ENCODE data around the gene GOLGA6L7.
"Not testable (repeated sequence)": the region's sequence is repeated elsewhere in the genome, so short reads cannot be mapped to it uniquely, and the experiment has no call there.

The GOLGA6L7 gene

GRCh38 chr15:28848521-28848920 lies at the start of gene GOLGA6L7:
GOLGA6L7 (minus strand) TSS chr15:28848644; CDS start chr15:28848549, 95 bp downstream.
- DNase-seq = not testable (repeated sequence)

DNA sequence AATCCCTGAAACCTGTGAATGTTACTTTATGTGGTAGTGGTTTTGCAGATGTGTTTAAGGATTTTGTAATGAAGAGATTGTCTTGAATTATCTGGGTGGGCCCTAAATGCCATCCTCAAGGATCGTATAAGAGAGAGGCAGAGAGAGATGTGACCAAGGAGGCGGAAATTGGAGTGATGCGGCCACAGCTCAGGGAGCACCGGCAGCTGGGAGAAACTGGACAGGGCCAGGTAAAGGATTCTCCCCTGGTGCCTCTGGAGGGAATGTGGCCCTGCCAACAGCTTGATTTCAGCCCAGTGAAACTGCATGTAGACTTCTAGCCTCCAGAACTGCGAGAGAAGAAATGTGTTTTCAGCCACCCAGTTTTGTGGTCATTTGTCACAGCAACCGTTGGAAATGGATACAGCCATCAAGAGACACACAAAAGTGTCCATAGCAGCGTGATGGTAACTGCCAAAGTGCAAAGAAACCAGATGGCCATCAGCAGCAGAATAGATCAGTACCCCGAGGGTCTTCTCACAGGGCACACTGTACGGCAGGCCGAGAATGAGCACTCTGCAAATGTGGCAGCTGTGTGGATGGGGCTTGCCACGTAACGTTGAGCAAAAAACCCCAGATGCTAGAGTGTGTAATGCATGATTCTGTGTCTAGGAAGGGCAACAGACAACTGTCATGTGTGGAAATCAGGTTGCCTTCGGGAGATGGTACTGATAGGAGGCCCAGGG lies 49.6 kb upstream of the GOLGA6L7 start:
- no peak for DNase-seq

GRCh38 chr15:28896951-28897350 lies 48.5 kb upstream of the GOLGA6L7 start:
- no peak for DNase-seq

DNA sequence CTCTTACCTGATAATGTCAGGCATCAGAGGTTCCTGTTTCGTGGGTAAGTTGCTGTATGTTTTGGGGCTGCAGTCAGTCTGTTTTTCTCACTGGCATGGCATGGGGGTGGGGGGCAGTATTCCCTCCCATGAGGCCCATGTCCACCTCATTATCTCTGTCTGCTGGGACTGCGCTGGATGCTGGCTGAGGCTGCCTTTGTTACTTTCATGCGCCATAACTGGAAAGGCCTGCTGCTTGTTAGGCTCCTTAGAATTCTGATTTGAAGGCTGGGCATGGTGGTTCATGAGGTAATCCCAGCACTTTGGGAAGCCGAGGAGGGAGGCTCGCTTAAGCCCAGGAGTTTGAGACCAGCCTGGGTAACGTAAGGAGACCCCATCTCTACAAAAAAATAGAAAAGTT lies 47.1 kb upstream of the GOLGA6L7 start:
- DNase-seq = no peak

GRCh38 chr15:28895146-28895545 lies 46.7 kb upstream of the GOLGA6L7 start:
- no peak for DNase-seq

DNA sequence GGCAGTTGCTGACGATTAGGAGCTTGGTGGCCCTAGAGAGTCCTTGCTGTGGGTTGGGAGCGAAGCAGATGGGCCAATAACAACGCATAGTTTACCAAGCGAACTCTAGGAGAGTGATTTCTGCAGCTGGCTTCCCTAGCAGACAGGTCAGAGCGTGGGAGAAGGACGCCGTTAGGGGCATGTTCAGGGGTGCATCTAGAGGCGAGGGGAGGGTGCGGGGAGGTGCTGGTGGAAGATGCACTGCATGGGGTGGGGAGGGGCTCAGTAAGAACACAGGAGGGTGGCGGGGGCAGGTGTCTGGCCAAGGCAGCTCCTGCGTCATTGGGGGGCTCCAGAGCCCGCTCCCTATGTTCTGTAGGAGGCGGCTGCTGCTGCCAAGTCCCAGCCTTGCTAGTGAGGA lies 46.2 kb upstream of the GOLGA6L7 start:
- no peak for DNase-seq

DNA sequence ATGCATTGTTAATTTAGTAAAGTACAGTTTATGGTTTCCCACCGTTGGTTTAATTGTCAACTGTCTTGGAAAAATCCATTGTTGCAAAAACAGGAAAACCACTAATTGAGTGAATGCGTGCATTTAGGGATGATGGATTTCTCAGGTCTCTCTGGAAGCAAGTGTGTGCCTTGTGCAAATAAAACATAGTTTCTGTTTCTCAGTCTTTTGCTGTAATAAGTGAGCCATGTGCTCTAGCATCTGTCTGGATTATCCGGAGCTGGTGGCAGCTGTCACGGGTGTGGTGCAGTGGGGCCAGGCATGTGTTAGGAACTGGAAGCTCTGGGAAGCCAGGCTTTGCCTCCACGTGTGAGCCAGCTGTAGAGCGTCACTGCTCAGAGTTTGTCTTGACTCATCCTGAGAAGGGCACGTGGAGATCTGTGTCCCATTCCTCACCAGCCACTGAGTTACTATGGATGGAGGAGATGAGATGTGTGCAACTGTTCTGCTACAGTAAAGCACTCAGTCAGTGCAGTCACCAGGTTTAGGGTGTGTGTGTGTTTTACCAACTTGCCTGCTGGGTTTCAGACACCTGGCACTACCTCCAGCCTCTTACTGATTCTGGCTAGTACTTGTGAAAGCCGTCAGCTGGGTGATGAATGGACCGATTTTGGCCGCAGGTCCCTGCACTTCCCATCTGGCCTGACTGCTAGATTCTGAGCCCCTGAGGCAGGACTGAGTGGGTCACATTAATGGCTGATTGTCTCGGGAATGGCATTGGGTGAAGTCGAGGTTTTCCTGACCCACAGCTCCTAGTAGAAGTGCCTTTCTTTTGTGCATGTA lies 44.6 kb upstream of the GOLGA6L7 start:
- DNase-seq = no peak

GRCh38 chr15:28891588-28891987 lies 43.1 kb upstream of the GOLGA6L7 start:
- no peak for DNase-seq

- peak; percentile 23 for DNase-seq
Measured at GRCh38 chr15:28890711-28891495, 42.5 kb upstream of the GOLGA6L7 start.

DNA sequence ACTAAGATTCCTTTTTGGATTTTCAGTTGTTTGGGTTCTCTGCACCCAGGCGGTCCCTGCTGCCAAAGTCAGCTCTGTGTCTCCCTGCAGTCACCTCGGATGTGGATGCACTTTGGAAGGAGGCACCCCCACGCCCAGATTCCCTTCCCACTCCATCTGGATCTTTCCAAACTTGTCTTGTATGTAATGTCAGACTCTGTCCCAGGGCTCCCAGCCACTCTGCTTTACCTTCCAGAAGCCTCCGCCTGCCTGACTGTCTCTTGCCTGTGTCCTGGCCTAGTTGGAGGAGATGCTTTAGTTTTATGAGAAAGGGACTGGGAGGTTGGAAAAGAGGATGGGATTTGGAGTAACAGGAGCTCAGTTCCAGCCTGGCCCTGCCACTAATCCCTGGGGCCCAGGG lies 41.8 kb upstream of the GOLGA6L7 start:
- not testable (repeated sequence) for DNase-seq

- DNase-seq = not testable (repeated sequence)
Measured at GRCh38 chr15:28889871-28890270, 41.4 kb upstream of the GOLGA6L7 start.

GRCh38 chr15:28889346-28889745 lies 40.9 kb upstream of the GOLGA6L7 start:
- DNase-seq = no peak

DNA sequence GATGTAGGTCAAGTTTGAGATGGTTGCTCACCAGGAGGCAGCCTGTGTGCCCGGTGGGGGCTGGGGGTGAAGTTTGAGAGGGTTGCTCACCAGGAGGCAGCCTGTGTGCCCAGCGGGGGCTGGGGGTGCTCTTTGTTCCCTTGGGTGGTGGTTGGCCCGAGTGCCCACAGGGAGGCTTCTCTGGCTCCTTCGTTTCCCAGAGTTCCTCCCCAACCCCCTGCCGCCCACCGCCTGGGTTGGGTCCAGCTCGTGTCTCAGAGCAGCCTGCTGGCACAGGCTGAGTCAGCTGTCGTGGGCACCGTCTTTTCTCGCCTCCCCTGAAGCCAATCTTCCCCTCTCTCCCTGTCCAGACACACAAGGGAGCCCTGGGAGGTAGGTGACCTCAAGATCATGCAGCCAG lies 40.5 kb upstream of the GOLGA6L7 start:
- DNase-seq = no peak

GRCh38 chr15:28888302-28888894 lies 40.0 kb upstream of the GOLGA6L7 start:
- no peak for DNase-seq

- no peak for DNase-seq
Measured at GRCh38 chr15:28887339-28888174, 39.1 kb upstream of the GOLGA6L7 start.

GRCh38 chr15:28886431-28887338 lies 38.2 kb upstream of the GOLGA6L7 start:
- no peak for DNase-seq

- peak; percentile 40 for DNase-seq
Measured at GRCh38 chr15:28885630-28886430, 37.4 kb upstream of the GOLGA6L7 start, which contains the start of gene APBA2. APBA2 (plus strand) TSS chr15:28885974; CDS start chr15:29053885, 167,911 bp downstream.

DNA sequence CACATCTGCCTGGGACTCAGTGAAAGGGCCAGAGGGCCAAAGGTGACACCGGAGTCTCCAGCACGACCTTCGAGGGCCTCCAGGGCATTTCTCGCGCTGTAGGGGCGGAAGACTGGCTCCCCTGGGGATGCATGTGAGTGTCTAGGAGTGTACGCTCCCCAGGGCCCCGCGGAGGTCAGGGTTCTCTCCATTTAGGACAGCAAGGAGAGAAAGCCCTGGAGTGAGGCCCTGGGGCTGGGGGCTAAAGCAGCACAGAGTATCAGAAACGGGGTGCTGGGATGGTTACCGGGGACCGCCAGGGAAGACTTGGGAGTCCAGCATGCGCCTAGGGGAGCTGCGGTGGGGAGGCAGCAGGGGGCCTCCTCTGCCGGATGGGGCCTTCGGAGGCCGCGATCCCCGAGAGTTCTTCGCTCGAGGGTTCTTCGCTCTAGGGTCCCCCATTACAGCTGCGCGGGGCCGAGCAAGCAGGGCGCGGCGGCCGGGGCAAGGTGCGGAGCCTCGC lies 36.7 kb upstream of the GOLGA6L7 start:
- DNase-seq = no peak

GRCh38 chr15:28884151-28884940 lies 35.9 kb upstream of the GOLGA6L7 start:
- no peak for DNase-seq
